Type B pancreatic cell (in vitro differentiated cells): ENCODE measurements around the gene BBOX1. TPM values are rescaled to one million over a fixed set of nuclear protein-coding genes. Genes with fewer than 3 reads are reported as not detected.
"Not testable (repeated sequence)": the region's sequence is repeated elsewhere in the genome, so short reads cannot be mapped to it uniquely, and the experiment has no call there.

Experiments used
- DNase-seq: peaks from one replicate; pipeline ENCODE4 v3.0.0; 2021; ENCODE audit warnings: mixed read lengths; ENCODE audit not compliant: unreplicated experiment; ENCODE audit errors: extremely low spot score
- H3K27ac Mint-ChIP-seq: 2 replicates; pipeline ENCODE4 v1.8.0; 2021; ENCODE audit warnings: mild to moderate bottlenecking, mixed read lengths
- H3K27me3 Mint-ChIP-seq: 2 replicates; pipeline ENCODE4 v1.8.0; 2021; ENCODE audit warnings: mixed read lengths
- H3K36me3 Mint-ChIP-seq: 2 replicates; pipeline ENCODE4 v1.8.0; 2021; ENCODE audit warnings: mixed read lengths
- H3K4me1 Mint-ChIP-seq: one replicate; pipeline ENCODE4 v1.8.0; 2021; ENCODE audit warnings: mixed read lengths; ENCODE audit not compliant: unreplicated experiment
- H3K4me3 Mint-ChIP-seq: 2 replicates; pipeline ENCODE4 v1.8.0; 2021; ENCODE audit warnings: mild to moderate bottlenecking, mixed read lengths
- H3K9me3 Mint-ChIP-seq: 2 replicates; pipeline ENCODE4 v1.8.0; 2021; ENCODE audit warnings: mixed read lengths
- CTCF ChIP-seq: fragments of 200-600 bp; sonication (generic); conservative IDR thresholded peaks from 2 replicates; pipeline ENCODE4 v1.5.0; 2021; ENCODE audit warnings: antibody characterized with exemption, mild to moderate bottlenecking
- total RNA-seq: library from RNA; stranded (reverse); gene quantifications from 2 replicates; pipeline ENCODE4 v1.2.1, GENCODE V29; 2021; ENCODE audit warnings: low replicate concordance

BBOX1 gene
- total RNA-seq, 1 donor from 2014 or later: 0.27 TPM

- H3K4me3 Mint-ChIP-seq: no peak overlapping the region
- no peak for TF ChIP-seq CTCF
- peaks cover 4% of the 10 kb centered on the region for H3K27me3 Mint-ChIP-seq
- H3K9me3 Mint-ChIP-seq: no peaks in the 10 kb centered on the region
- no peak for DNase-seq
- H3K4me1 Mint-ChIP-seq: peaks cover 11% of the 10 kb centered on the region
- no peaks in the 10 kb centered on the region for H3K36me3 Mint-ChIP-seq
- no peak overlapping the region for H3K27ac Mint-ChIP-seq
Measured at GRCh38 chr11:27174672-27175210, 134.1 kb downstream of the BBOX1 start.

- H3K4me3 Mint-ChIP-seq, H3K9me3 Mint-ChIP-seq, H3K27me3 Mint-ChIP-seq, H3K36me3 Mint-ChIP-seq, H3K27ac Mint-ChIP-seq, DNase-seq: not testable (repeated sequence)
- H3K4me1 Mint-ChIP-seq: peaks cover 11% of the 10 kb centered on the region
Measured at GRCh38 chr11:27175562-27175961, 134.9 kb downstream of the BBOX1 start.

Other genes with a start within 250 kb of the BBOX1 start
- gene FIBIN, start 46.7 kb upstream of the BBOX1 start, total RNA-seq: 0.43 and 0.65 TPM in 2 replicates